A204.1 (cell line): Measurements from ENCODE around the gene CDK14.

Experiments
- FAIRE-seq: peaks from 2 replicates; lab custom pipeline; 2012; peaks lifted over from hg19 to GRCh38; lab: Jason Lieb, UNC

Gene CDK14

GRCh38 chr7:90961037-90961725, 365.1 kb downstream of the CDK14 start:
- no peak for FAIRE-seq

GRCh38 chr7:90965211-90965610, 369.1 kb downstream of the CDK14 start:
- FAIRE-seq, result no peak

- FAIRE-seq, result no peak
Observed at GRCh38 chr7:90966346-90966745, 370.2 kb downstream of the CDK14 start.

GRCh38 chr7:90968871-90969270, 372.8 kb downstream of the CDK14 start:
- FAIRE-seq, result no peak

- FAIRE-seq, result no peak
Observed at GRCh38 chr7:90972906-90973550, 376.9 kb downstream of the CDK14 start.

- no peak for FAIRE-seq
Observed at GRCh38 chr7:90977056-90977455, 380.9 kb downstream of the CDK14 start.

GRCh38 chr7:90980545-90980944, 384.4 kb downstream of the CDK14 start:
- FAIRE-seq, result no peak

- no peak for FAIRE-seq
Observed at GRCh38 chr7:90982228-90982627, 386.1 kb downstream of the CDK14 start.

GRCh38 chr7:90984692-90985091, 388.6 kb downstream of the CDK14 start:
- no peak for FAIRE-seq

- no peak for FAIRE-seq
Observed at GRCh38 chr7:90988516-90988915, 392.4 kb downstream of the CDK14 start.

- FAIRE-seq, result no peak
Observed at GRCh38 chr7:90988996-90989765, 393.1 kb downstream of the CDK14 start.

GRCh38 chr7:90994121-90994520, 398.0 kb downstream of the CDK14 start:
- no peak for FAIRE-seq

GRCh38 chr7:90994601-90995000, 398.5 kb downstream of the CDK14 start:
- FAIRE-seq, result no peak

- no peak for FAIRE-seq
Observed at GRCh38 chr7:90995996-90996395, 399.9 kb downstream of the CDK14 start.

GRCh38 chr7:90999989-91000979, 404.2 kb downstream of the CDK14 start:
- no peak for FAIRE-seq

- no peak for FAIRE-seq
Observed at GRCh38 chr7:91005024-91005423, 408.9 kb downstream of the CDK14 start.

GRCh38 chr7:91005841-91006240, 409.7 kb downstream of the CDK14 start:
- FAIRE-seq, result no peak

- FAIRE-seq, result no peak
Observed at GRCh38 chr7:91007371-91007770, 411.2 kb downstream of the CDK14 start.

GRCh38 chr7:91013078-91013477, 417.0 kb downstream of the CDK14 start:
- FAIRE-seq, result no peak

GRCh38 chr7:91019686-91020385, 423.7 kb downstream of the CDK14 start:
- no peak for FAIRE-seq

GRCh38 chr7:91020636-91021385, 424.7 kb downstream of the CDK14 start:
- FAIRE-seq, result no peak
